COLO668 (cell line): ENCODE measurements around the gene TLX3.
"Not testable (repeated sequence)": the region's sequence is repeated elsewhere in the genome, so short reads cannot be mapped to it uniquely, and the experiment has no call there.

Experiments
- DNase-seq: peaks from one replicate; lab custom pipeline; 2025; ENCODE audit not compliant: unreplicated experiment; lab: John Stamatoyannopoulos, UW

Gene TLX3

GRCh38 chr5:171308453-171309275 lies at the start of gene TLX3:
Gene TLX3 (plus strand): TSS chr5:171309248. CDS start chr5:171309366, 118 bp downstream.
- peak; percentile 67 for DNase-seq

GRCh38 chr5:171261361-171261760 lies 47.7 kb upstream of the TLX3 start:
- DNase-seq, result no peak

- DNase-seq, result no peak
Measured at GRCh38 chr5:171261904-171262303, 47.1 kb upstream of the TLX3 start.

- DNase-seq, result no peak
Measured at GRCh38 chr5:171263181-171263580, 45.9 kb upstream of the TLX3 start.

- DNase-seq, result no peak
Measured at GRCh38 chr5:171264843-171265242, 44.2 kb upstream of the TLX3 start.

DNA sequence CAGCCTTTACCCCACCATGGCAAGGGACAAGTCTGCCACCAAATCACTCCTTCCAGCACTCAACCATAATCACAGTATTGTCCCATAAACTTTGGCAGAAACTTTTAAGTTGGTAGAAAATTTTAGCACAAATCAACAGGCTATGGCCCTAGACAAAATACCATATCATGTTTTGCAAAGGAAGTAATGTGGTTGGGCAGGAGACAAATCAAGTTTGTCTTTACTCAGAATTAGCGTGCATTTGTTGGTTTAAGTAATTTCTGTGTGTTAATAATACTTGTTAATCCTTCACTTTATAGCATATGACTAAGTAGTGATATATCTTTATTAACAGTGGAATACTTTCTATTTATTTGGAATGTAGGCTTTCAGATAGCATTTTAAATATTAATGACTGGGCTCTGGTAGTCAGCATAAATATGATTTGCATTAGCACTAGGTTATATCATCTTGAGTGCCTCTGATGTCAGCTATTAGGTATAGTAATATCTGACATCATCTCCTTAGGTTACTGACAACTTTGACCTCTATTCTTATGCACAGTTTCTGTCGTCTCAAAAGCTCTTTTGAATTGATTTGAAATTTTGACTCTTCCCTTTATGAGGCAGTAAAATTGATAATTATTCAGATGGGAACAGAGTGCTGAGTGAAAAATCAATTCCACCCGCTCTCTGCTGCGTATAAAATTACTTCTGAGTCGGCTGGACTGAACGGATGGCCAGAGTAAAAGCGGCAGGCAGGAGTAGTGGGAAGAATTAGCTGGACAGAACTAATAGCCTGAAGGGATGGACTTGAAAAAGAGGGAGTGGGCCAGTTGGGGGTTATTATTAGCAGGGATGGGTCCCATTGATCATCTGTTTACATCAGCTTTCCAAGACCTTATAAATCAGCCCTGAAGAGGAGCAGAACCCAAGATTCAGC lies 40.1 kb upstream of the TLX3 start:
- DNase-seq, result no peak

DNA sequence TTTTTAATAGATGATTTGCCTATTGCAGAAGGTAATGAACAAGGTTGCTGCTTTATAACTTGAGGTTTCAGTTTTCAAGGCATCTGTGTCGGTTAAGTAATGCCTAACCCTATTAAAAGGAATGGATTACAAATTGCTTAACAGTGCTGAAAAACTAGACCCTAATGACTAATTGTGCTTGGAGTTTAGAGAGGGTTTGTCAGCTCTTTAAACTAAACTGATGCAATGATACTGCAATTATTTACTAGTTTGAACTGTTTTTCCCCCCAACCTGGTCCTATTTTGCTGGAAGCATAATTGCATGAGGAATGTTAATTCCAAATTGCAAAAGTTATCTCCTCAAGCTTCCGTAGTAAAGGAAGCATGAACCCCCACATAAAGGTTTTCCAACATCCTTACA lies 39.3 kb upstream of the TLX3 start:
- DNase-seq, result no peak

DNA sequence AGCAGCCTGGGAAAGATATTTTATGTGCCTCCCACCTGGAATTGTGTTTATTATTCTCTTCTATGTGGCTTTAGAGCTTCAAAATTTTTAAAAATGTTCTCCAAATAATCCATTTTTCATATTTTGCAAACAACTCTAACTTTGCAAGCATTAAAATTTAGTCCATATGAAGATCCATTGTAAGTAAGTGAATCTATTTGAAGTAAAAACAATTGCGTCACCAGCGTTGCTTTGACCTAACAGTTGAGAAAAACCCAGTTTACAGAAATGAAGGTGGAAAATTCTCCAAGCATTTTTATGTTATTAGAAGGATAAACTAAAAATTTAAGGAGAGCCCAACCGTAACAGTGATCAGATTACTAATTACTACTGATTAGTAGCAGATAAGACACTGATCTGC lies 38.9 kb upstream of the TLX3 start:
- no peak for DNase-seq

GRCh38 chr5:171271798-171272197 lies 37.2 kb upstream of the TLX3 start:
- no peak for DNase-seq

DNA sequence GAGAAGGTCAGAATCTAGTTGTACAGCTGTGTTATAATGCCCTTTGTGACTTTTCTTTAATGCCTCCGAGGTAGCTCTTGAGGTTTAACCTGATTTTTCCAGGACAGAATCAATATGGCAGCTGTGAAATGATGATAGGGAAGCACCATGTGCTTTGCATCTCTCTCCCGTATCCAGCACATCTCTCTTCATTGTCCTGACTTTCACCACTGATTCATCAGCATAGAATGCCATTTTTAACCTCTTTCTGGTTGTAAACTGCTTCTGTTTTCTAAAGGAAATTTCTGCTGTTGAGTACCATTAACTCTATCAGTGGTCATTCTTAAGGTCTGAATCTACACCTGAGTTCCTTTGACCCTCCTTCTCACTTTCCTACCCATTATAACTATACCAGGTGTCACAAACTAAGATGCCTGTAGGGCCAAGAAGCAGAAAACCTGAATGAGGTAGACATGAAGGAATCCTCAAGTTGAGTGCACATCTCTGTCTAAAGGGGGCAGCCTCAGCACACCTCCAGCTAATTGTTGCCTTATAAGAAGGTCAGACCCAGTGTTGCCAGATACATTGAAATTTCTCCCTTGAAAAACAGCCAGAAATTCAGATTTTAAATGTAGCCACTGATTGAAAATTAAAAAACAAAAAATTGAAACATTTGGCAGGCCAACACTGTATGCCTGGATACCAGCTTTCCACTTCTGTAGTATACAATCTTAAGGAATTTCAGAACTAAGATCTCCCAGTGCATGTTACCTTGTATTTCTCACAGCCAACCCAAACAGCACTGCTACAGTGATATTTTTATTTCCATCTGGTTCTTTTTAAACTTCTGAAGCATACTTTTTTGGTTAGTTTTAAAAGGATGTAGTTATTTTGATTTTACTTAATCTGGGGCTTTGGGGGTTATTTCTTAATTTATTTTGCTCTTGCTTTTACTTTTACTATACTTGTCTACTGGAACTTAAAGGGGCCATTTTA lies 35.8 kb upstream of the TLX3 start:
- DNase-seq, result no peak

DNA sequence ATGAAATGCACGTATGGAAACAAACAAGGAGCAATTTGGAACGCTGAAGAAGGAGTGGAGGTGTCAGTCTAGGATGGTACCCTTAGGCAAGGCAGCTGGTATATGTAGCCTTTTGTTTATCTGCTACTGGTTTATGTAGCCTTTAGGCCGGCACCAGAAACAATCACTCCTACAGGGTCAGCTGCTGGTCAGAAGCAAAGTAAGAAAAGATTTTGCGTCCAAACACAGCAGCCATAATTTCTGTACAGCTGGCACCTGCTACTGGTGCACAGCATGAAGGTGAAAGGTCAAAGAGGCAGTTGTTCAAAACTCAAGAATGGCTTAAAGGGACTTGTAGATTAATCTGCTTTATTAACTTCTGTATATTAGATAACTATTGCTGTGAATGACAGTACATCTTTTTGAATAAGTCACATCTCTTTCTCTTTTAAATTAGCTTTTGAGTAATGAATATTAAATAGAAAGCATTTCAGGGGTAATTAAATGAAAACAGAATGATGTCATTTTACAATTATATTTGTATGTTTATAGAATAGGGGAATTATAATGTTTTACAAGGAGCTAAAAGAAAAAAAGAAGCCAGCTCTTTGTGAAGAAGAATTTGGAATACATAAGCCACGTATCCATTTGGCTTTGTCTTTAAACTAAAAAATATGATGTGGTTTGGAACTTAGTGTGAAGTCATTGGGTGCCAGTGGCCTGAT lies 33.1 kb upstream of the TLX3 start:
- no peak for DNase-seq

DNA sequence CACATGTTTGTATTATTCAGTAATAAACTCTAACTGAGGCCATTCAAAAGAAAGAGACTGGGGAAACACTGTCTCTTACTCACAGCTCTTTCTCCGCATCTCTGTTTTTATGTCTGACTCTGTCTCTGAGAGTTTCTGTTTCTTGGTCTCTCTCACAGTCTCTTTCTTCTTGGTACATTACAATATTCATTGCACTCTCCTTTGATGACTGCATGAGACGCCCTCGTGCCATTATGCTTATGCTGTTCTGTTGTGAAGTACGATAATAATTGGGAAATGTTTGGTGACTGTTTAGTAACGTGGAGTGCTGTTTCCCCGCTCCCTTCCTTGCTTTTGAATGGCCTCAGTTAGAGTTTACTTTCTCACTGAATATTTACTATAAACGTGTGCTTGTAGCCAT lies 25.3 kb upstream of the TLX3 start:
- DNase-seq, result no peak

GRCh38 chr5:171285465-171285864 lies 23.6 kb upstream of the TLX3 start:
- DNase-seq, result no peak

DNA sequence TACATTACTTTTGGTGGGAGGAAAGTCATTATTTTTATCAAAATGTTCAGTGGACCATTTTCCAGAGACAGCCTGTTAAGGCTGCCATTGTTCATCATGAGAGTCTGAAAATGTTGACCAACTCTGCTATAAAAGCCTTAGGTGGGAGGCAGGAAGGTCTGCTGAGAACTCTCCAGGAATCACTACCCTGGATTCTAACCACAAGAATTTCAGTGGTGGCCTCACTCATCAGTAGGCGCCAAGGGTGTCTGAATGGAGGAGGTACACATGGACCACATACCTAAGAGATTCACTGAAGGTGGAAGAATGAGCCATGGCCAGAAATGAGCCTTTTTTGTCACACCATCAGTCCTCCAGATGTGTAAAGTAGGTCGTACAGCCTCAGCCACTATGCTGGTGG lies 21.0 kb upstream of the TLX3 start:
- DNase-seq, result no peak

GRCh38 chr5:171291371-171291770 lies 17.7 kb upstream of the TLX3 start:
- DNase-seq, result no peak

DNA sequence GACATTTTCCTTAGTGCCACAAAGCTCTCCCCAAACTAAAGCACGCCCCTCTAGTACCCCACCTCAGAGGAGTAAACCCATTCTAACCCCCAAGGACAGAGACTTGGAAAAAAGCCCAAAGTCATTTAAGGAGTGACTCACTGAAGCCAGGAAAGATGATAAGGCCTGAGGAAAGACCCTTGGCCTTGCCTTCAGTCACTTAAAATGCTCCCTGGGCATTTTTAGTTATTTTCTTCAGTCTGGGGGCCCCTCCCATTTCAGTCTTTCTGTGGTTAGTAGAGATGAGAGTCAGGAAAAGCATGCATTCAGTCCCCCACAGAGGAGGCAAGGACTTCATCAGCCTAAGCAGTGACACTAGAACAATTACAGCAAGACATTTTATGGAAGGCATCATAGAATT lies 13.7 kb upstream of the TLX3 start:
- DNase-seq, result no peak

- DNase-seq, result no peak
Measured at GRCh38 chr5:171295801-171296200, 13.2 kb upstream of the TLX3 start.

- DNase-seq, result not testable (repeated sequence)
Measured at GRCh38 chr5:171297941-171298340, 11.1 kb upstream of the TLX3 start.

GRCh38 chr5:171299228-171299627 lies 9.8 kb upstream of the TLX3 start:
- no peak for DNase-seq

GRCh38 chr5:171299851-171300250 lies 9.2 kb upstream of the TLX3 start:
- no peak for DNase-seq
